ENCODE data around the gene PIK3C2B. TPM values are rescaled to one million over a fixed set of nuclear protein-coding genes. Genes with fewer than 3 reads are reported as not detected.

Gene PIK3C2B
- total RNA-seq, 3 donors from 2014 or later, result 17.6 to 31.5 (median 24.9) TPM

DNA sequence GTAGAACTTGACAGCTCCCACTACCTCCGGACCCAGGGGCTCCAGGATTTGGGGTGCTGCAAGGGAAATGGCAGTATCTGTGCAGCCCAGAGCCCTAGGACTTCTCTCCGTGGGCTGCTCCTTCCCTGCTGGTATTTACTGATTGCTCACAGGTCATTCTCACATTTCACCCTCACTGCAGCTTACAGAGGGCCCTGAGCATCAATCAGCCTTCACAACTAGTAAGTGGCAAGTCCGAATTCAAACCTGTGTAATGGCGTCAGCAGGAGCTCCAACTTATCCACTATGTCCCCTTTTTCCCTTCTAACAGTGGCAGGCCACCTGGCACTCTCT lies 32.4 kb downstream of the PIK3C2B start:
- Histone ChIP-seq H3K4me3 (no peak overlapping the region), H3K36me3 (no peaks in the 10 kb centered on the region), H3K4me1 (peaks cover 4 to 10% of the 10 kb centered on the region in 2 donors), H3K27ac (peak overlapping the region in 1 of 2 donors; percentile 53), H3K27me3 (no peaks in the 10 kb centered on the region), H3K9me3 (no peaks in the 10 kb centered on the region)
- TF ChIP-seq, protein P1, sequence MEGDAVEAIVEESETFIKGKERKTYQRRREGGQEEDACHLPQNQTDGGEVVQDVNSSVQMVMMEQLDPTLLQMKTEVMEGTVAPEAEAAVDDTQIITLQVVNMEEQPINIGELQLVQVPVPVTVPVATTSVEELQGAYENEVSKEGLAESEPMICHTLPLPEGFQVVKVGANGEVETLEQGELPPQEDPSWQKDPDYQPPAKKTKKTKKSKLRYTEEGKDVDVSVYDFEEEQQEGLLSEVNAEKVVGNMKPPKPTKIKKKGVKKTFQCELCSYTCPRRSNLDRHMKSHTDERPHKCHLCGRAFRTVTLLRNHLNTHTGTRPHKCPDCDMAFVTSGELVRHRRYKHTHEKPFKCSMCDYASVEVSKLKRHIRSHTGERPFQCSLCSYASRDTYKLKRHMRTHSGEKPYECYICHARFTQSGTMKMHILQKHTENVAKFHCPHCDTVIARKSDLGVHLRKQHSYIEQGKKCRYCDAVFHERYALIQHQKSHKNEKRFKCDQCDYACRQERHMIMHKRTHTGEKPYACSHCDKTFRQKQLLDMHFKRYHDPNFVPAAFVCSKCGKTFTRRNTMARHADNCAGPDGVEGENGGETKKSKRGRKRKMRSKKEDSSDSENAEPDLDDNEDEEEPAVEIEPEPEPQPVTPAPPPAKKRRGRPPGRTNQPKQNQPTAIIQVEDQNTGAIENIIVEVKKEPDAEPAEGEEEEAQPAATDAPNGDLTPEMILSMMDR (IDR thresholded peaks at IDR 0.05), result no peak
- no peak for TF ChIP-seq POLR2A (IDR thresholded peaks at IDR 0.05)
- no peak for TF ChIP-seq POLR2AphosphoS5 (IDR thresholded peaks at IDR 0.05)
- no peak for DNase-seq (ENCODE audit: low spot score in 2 of 2)
- intact Hi-C loops (cut with DNase I; ENCODE audit: low total_unique reads), result loop anchor here (5.0 kb wide), 1 partner anchor 380 kb away; no protein-coding TSS in a partner anchor

DNA sequence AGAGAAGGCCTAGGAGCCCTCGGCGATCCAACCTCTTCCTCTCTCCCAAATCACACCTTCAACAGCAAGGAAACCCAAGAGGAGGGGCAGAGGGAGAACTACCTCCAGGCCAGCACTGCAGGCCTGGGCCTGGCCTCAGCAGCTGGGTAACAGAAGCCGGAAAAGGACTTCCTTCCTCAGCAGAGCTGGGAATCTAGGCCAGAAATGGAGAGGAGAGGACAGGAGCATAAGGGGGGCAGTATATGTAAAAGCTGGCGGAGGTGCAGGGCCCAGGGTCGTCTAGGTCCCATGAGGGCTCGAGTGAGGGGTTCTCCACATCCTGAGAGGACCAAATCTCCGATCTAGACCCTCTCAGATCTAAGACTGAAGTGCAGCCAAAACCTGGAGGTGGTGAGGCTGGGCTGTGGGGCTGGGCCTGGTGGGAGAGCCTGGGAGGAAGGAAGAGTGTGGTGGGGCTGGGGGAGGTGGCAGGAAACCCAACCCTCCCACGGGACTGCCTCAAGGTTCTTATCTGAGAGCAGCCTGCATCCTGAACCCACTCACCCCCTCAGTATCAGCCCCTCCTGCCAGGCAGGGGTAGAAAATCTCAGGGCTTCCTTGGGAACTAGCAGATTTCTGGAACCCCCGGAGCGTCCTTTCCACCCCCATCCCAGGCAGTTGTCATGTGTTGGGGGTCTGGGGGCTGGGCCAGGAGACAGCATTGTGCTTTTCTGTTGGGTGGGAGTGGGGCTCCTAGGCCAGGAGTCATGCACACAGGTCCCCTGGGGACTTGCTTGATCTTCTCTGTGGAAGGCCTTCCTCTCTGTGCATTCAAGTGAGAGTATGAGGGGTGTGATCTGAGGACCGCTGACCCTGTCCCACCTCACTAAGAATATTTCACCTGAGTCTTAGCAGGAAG lies 33.0 kb downstream of the PIK3C2B start:
- no peak for TF ChIP-seq POLR2A (IDR thresholded peaks at IDR 0.05)
- no peak for TF ChIP-seq POLR2AphosphoS5 (IDR thresholded peaks at IDR 0.05)
- TF ChIP-seq, protein P1 (IDR thresholded peaks at IDR 0.05), result no peak
- intact Hi-C loops (cut with DNase I; ENCODE audit: low total_unique reads), result loop anchor here (5.0 kb wide), 1 partner anchor 379 kb away; no protein-coding TSS in a partner anchor
- peaks cover 4 to 8% of the 10 kb centered on the region in 2 donors for H3K4me1 ChIP-seq
- no peaks in the 10 kb centered on the region for H3K27me3 ChIP-seq
- no peak for DNase-seq (ENCODE audit: low spot score in 2 of 2)
- H3K9me3 ChIP-seq, result no peaks in the 10 kb centered on the region
- H3K36me3 ChIP-seq, result no peaks in the 10 kb centered on the region
- peak overlapping the region; percentile 9 to 53 for H3K27ac ChIP-seq
- H3K4me3 ChIP-seq, result no peak overlapping the region

DNA sequence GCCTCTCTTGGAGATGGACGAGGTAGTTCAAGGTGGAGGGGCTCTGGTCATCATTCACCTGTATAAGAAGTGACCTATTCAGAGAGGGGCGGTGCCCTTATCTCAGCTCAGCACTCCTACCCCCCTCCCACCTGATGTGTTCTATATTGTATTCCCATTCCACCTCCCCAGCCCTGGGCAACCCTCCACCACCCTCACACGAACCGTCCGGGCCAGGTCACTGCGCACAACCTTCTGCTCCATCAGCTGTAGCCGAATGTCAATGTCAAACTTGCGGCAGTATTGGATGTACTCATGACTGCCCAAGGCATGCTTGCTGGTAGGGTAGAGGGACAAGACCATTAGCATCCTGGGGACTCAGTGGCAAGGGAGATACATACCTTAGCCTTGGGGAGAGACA lies 34.3 kb downstream of the PIK3C2B start:
- H3K27ac ChIP-seq, result peak overlapping the region in 1 of 2 donors; percentile 53
- no peaks in the 10 kb centered on the region for H3K4me1 ChIP-seq
- H3K36me3 ChIP-seq, result no peaks in the 10 kb centered on the region
- no peak for DNase-seq (ENCODE audit: low spot score in 2 of 2)
- no peaks in the 10 kb centered on the region for H3K27me3 ChIP-seq
- TF ChIP-seq, protein P1 (IDR thresholded peaks at IDR 0.05), result no peak
- TF ChIP-seq POLR2A (IDR thresholded peaks at IDR 0.05) (no peak), POLR2AphosphoS5 (IDR thresholded peaks at IDR 0.05) (no peak)
- no peak overlapping the region for H3K4me3 ChIP-seq
- no peaks in the 10 kb centered on the region for H3K9me3 ChIP-seq
- intact Hi-C loops (cut with DNase I; ENCODE audit: low total_unique reads), result loop anchor here (5.0 kb wide), 1 partner anchor 378 kb away; no protein-coding TSS in a partner anchor

DNA sequence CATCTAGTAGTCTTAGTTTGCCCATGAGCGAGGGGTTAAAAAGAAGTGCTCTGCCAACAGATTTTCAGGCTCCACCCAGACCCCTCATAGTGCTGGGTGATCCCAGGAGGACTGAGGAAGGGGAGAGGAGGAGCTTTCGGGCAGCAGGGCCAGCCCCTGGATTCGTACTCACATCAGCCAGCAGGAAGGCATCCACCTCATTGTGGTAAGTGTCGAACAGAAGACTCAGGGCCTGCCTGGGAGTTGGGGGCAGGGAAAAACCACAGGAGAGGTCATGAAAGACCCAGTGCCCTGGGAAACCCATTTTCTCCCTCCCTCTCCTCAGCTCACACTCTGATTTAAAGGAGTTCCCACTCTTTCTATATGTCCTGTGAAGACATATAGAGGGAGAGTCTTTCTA lies 34.9 kb downstream of the PIK3C2B start:
- no peaks in the 10 kb centered on the region for H3K36me3 ChIP-seq
- H3K4me1 ChIP-seq, result no peaks in the 10 kb centered on the region
- H3K27ac ChIP-seq, result peak overlapping the region in 1 of 2 donors; percentile 17
- no peak for DNase-seq (ENCODE audit: low spot score in 2 of 2)
- H3K4me3 ChIP-seq, result no peak overlapping the region
- TF ChIP-seq POLR2AphosphoS5 (IDR thresholded peaks at IDR 0.05) (no peak), POLR2A (IDR thresholded peaks at IDR 0.05) (no peak)
- TF ChIP-seq, protein P1 (IDR thresholded peaks at IDR 0.05), result no peak
- H3K27me3 ChIP-seq, result no peaks in the 10 kb centered on the region
- H3K9me3 ChIP-seq, result no peaks in the 10 kb centered on the region
- intact Hi-C loops (cut with DNase I; ENCODE audit: low total_unique reads), result loop anchor here (5.0 kb wide), 1 partner anchor 377 kb away; no protein-coding TSS in a partner anchor

DNA sequence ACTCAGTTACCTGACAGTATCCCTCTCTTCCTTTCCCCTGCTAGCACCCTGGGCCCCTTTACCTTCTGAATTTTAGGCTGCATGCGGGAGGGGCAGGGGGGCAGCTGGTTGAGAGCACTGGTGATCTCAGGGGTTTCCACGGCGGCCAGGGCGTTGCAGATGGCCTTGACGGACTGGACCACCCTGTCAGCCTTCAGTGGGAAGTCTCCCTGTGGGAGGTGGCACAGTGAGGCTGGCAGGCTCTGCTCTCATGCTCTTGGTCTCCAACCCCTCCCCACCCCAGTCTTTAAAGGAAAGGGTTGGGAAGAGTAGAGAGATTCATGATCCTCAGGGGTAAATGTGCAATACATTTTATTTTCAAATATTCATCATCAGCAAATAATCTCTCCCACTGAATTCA lies 36.9 kb downstream of the PIK3C2B start:
- no peaks in the 10 kb centered on the region for H3K36me3 ChIP-seq
- DNase-seq (ENCODE audit: low spot score in 2 of 2), result no peak
- H3K27me3 ChIP-seq, result no peaks in the 10 kb centered on the region
- H3K9me3 ChIP-seq, result no peaks in the 10 kb centered on the region
- no peaks in the 10 kb centered on the region for H3K4me1 ChIP-seq
- TF ChIP-seq, protein P1 (IDR thresholded peaks at IDR 0.05), result no peak
- TF ChIP-seq POLR2A (IDR thresholded peaks at IDR 0.05) (no peak), POLR2AphosphoS5 (IDR thresholded peaks at IDR 0.05) (no peak)
- peak overlapping the region in 1 of 2 donors; percentile 29 for H3K27ac ChIP-seq
- no peak overlapping the region for H3K4me3 ChIP-seq
- intact Hi-C loops (cut with DNase I; ENCODE audit: low total_unique reads), result no loop called here
